ENCODE measurements around the gene ATP6V0B.

Gene ATP6V0B

DNA sequence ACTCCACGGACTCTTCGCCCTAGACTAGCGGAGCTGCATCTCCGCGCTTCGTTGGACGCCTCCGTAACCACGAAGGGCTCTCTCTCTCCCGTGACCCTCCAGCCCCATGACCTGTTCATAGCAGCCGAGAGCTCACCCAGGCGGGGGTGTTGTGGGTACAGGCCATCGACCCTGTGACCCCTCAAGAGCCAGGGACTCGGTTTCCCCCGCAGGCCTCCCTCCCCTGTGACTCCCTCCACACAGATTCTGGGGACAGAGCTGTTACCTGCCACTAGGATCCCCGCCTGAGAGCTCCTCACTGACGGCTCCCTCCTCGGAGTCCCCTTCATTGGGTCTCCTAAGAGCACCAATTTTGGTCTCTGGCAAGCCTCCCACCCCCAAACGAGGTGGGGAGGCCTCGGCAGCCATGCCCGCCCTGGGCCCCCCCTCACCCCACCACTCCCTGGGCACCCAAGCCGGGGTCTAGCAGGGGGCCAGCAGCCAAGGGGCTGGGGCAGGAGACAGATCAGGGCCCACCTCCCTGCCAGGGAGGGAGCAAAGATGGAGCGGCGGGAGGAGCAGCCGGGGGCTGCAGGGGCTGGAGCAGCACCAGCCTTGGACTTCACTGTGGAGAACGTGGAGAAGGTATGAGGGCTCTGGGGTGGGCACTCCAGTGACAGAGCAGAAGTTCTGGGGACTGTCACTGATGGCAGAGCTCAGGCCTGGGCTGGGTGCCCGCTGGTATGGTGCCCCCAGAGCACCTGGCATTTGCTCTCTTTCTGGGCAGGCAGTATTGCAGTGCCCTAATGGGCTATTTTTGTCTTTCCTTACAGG lies 27.5 kb upstream of the ATP6V0B start:
- peak overlapping the region; percentile 78 for H3K27ac ChIP-seq
- no peak for TF ChIP-seq CTCF (IDR thresholded peaks at IDR 0.05)
- no peak for TF ChIP-seq ZFX (IDR thresholded peaks at IDR 0.05; ENCODE audit: borderline replicate concordance)

- 0 out of 2 replicates have a peak overlapping the region, but pooled peaks have one; percentile 78 for H3K27ac ChIP-seq
- TF ChIP-seq ZFX (IDR thresholded peaks at IDR 0.05; ENCODE audit: borderline replicate concordance) (no peak), CTCF (IDR thresholded peaks at IDR 0.05) (no peak)
These were observed 26.8 kb upstream of the ATP6V0B start for GRCh38 chr1:43947874-43948437.

DNA sequence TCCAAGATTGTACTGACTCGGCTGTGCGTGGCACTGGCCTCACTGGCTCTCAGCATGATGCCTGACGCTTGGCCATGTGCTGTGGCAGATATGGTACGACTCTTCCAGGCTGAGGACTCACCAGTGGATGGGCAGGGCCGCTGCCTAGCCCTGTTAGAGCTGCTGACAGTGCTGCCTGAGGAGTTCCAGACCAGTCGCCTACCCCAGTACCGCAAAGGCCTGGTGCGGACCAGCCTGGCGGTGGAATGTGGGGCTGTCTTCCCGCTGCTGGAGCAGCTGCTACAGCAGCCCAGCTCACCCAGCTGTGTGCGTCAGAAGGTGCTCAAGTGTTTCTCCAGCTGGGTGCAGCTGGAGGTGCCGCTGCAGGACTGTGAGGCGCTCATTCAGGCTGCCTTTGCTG lies 25.1 kb upstream of the ATP6V0B start:
- no peak overlapping the region for H3K27ac ChIP-seq
- no peak for TF ChIP-seq ZFX (IDR thresholded peaks at IDR 0.05; ENCODE audit: borderline replicate concordance)

- TF ChIP-seq CTCF (IDR thresholded peaks at IDR 0.05): no peak
These were observed 23.5 kb upstream of the ATP6V0B start for GRCh38 chr1:43951021-43951985.

GRCh38 chr1:43952731-43953346 lies 21.9 kb upstream of the ATP6V0B start:
- TF ChIP-seq ZFX (IDR thresholded peaks at IDR 0.05; ENCODE audit: borderline replicate concordance) (no peak), CTCF (IDR thresholded peaks at IDR 0.05) (no peak)
- no peak overlapping the region for H3K27ac ChIP-seq

More at GRCh38 chr1:43951021-43951985, 23.5 kb upstream of the ATP6V0B start:
- H3K27ac ChIP-seq: no peak overlapping the region

GRCh38 chr1:43953361-43953760 lies 21.4 kb upstream of the ATP6V0B start:
- no peak for TF ChIP-seq CTCF (IDR thresholded peaks at IDR 0.05)
- TF ChIP-seq ZFX (IDR thresholded peaks at IDR 0.05; ENCODE audit: borderline replicate concordance): no peak
- no peak overlapping the region for H3K27ac ChIP-seq

DNA sequence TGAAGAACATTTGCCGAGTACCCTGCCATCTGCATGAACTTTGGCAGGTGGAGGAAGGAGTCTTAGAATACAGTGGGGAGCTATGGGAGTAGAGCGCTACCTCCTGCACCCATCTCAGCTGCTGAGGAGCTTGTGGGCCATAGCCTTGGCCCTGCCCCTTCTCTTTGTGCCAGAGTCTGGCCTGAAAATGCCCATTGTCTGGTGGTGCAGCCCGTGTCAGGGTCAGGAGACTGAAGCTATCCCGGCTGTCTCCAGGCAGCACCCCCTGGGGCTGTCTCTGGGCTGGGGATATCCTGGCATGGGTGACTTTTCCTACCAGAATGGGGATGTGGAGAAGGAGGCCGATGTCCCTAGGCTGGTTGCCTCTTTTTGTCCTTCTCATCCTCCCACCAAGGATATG lies 20.7 kb upstream of the ATP6V0B start:
- TF ChIP-seq ZFX (IDR thresholded peaks at IDR 0.05; ENCODE audit: borderline replicate concordance) (no peak), CTCF (IDR thresholded peaks at IDR 0.05) (no peak)
- no peak overlapping the region for H3K27ac ChIP-seq

Measured in 22Rv1 (cell line).